GM23338 (cell line): Measurements from ENCODE around the gene FLOT2. TPM values are rescaled to one million over a fixed set of nuclear protein-coding genes. Genes with fewer than 3 reads are reported as not detected.

Source experiments
- ATAC-seq: fragments of 200-7000 bp; cut with Tn5 transposase; 3 replicates; pipeline ENCODE4 v1.9.1; 2020
- DNase-seq: peaks from one replicate; pipeline ENCODE4 v3.0.0-alpha.2; 2015; ENCODE audit warnings: low spot score
- H2AFZ ChIP-seq: fragments of 200-600 bp; sonication (generic); 2 replicates; pipeline ENCODE4 v1.8.0; 2016; ENCODE audit warnings: antibody characterized with exemption, mild to moderate bottlenecking, moderate library complexity
- H3F3A ChIP-seq: fragments of 200-600 bp; sonication (generic); replicated peaks from 2 replicates; pipeline ENCODE4 v1.8.0; 2017; ENCODE audit warnings: antibody characterized with exemption, mixed run types, low read depth
- H3K27ac ChIP-seq: fragments of 200-600 bp; sonication (generic); 2 replicates; pipeline ENCODE4 v1.6.1; 2016; ENCODE audit warnings: low read depth
- H3K27me3 ChIP-seq: fragments of 200-600 bp; sonication (generic); 2 replicates; pipeline ENCODE4 v1.8.0; 2016; ENCODE audit warnings: mild to moderate bottlenecking, mixed run types, moderate library complexity; ENCODE audit not compliant: insufficient read depth
- H3K36me3 ChIP-seq: fragments of 200-600 bp; sonication (generic); 2 replicates; pipeline ENCODE4 v1.8.0; 2016; ENCODE audit warnings: mild to moderate bottlenecking; ENCODE audit not compliant: insufficient read depth
- H3K4me1 ChIP-seq: fragments of 200-600 bp; sonication (generic); 2 replicates; pipeline ENCODE4 v1.8.0; 2016; ENCODE audit warnings: mild to moderate bottlenecking, moderate library complexity; ENCODE audit not compliant: insufficient read depth
- H3K4me2 ChIP-seq: fragments of 200-600 bp; sonication (generic); 2 replicates; pipeline ENCODE4 v1.7.1; 2017; ENCODE audit warnings: mixed run types
- H3K4me3 ChIP-seq: fragments of 200-600 bp; sonication (generic); 2 replicates; pipeline ENCODE4 v1.6.1; 2016; ENCODE audit warnings: mixed run types
- H3K79me2 ChIP-seq: fragments of 200-600 bp; sonication (generic); replicated peaks from 2 replicates; pipeline ENCODE4 v1.8.0; 2017; ENCODE audit warnings: mild to moderate bottlenecking; ENCODE audit not compliant: insufficient read depth
- H3K9me2 ChIP-seq: fragments of 200-600 bp; sonication (generic); 2 replicates; pipeline ENCODE4 v1.8.0; 2017; ENCODE audit not compliant: insufficient read depth
- H4K20me1 ChIP-seq: fragments of 200-600 bp; sonication (generic); replicated peaks from 2 replicates; pipeline ENCODE4 v1.8.0; 2017; ENCODE audit warnings: mild to moderate bottlenecking; ENCODE audit not compliant: insufficient read depth
- H3K27ac Mint-ChIP-seq: 2 replicates; pipeline ENCODE4 v1.8.0; 2020; ENCODE audit warnings: inconsistent platforms, mild to moderate bottlenecking, moderate library complexity, mixed read lengths
- H3K27me3 Mint-ChIP-seq: 3 replicates; pipeline ENCODE4 v1.8.0; 2022; ENCODE audit warnings: low read depth, mild to moderate bottlenecking, moderate library complexity, mixed read lengths, inconsistent platforms; ENCODE audit not compliant: insufficient read depth, poor library complexity
- H3K36me3 Mint-ChIP-seq: 3 replicates; pipeline ENCODE4 v1.8.0; 2021; ENCODE audit warnings: low read depth, mild to moderate bottlenecking, inconsistent platforms, moderate library complexity, mixed read lengths
- H3K4me1 Mint-ChIP-seq: 3 replicates; pipeline ENCODE4 v1.8.0; 2020; ENCODE audit warnings: mild to moderate bottlenecking, inconsistent platforms, mixed read lengths
- H3K4me3 Mint-ChIP-seq: 3 replicates; pipeline ENCODE4 v1.8.0; 2021; ENCODE audit warnings: moderate library complexity, mild to moderate bottlenecking, inconsistent platforms, mixed read lengths
- H3K9me3 Mint-ChIP-seq: 3 replicates; pipeline ENCODE4 v1.8.0; 2020; ENCODE audit warnings: moderate library complexity, mild to moderate bottlenecking, inconsistent platforms, mixed read lengths
- CREB1 ChIP-seq: fragments of 250-450 bp; sonication (Bioruptor Pico); IDR thresholded peaks from 2 replicates; pipeline ENCODE4 v1.5.0; 2020; ENCODE audit warnings: low read depth, mild to moderate bottlenecking, moderate library complexity
- CTCF ChIP-seq, 2 experiments: fragments of 200-600 bp in 1 of 2; sonication (generic) in 1 of 2; conservative IDR thresholded peaks; 2 replicates each; pipeline versions ENCODE4 v1.5.1 to v1.6.1; 2016 to 2017; ENCODE audit warnings: antibody characterized with exemption in 2 of 2, low read depth in 2 of 2, mild to moderate bottlenecking in 2 of 2, moderate library complexity in 1 of 2
- ETS1 ChIP-seq: IDR thresholded peaks from 2 replicates; pipeline ENCODE4 v1.6.1; 2016; ENCODE audit warnings: antibody characterized with exemption
- EZH2 ChIP-seq: fragments of 200-600 bp; sonication (generic); IDR thresholded peaks from one replicate; pipeline ENCODE4 v1.8.0; 2017; ENCODE audit warnings: antibody characterized with exemption, mild to moderate bottlenecking, low read depth; ENCODE audit not compliant: unreplicated experiment
- EZH2phosphoT487 ChIP-seq: fragments of 200-600 bp; sonication (generic); IDR thresholded peaks from one replicate; pipeline ENCODE4 v1.8.1; 2018; ENCODE audit warnings: antibody characterized with exemption; ENCODE audit not compliant: unreplicated experiment
- JUNB ChIP-seq: IDR thresholded peaks from one replicate; pipeline ENCODE4 v1.6.1; 2016; ENCODE audit warnings: antibody characterized with exemption; ENCODE audit not compliant: unreplicated experiment
- POLR2AphosphoS5 ChIP-seq: IDR thresholded peaks from 2 replicates; pipeline ENCODE4 v1.6.1; 2016; ENCODE audit warnings: antibody characterized with exemption, low read depth
- REST ChIP-seq: IDR thresholded peaks from one replicate; pipeline ENCODE4 v1.6.1; 2018; ENCODE audit warnings: antibody characterized with exemption; ENCODE audit not compliant: unreplicated experiment
- ZNF114 ChIP-seq: fragments of 250-450 bp; sonication (Bioruptor Pico); IDR thresholded peaks from 2 replicates; pipeline ENCODE4 v1.5.0; 2020; ENCODE audit warnings: mild to moderate bottlenecking, moderate library complexity
- ZNF331 ChIP-seq: fragments of 250-450 bp; sonication (Bioruptor Pico); IDR thresholded peaks from 2 replicates; pipeline ENCODE4 v1.5.0; 2020; ENCODE audit warnings: low read depth, mild to moderate bottlenecking, moderate library complexity
- polyA plus RNA-seq: library from polyadenylated mRNA; unstranded; fragments of >200 nt; fragmentation: Nextera tagmentation; extraction: Ambion mirVana; gene quantifications from 2 replicates; pipeline ENCODE4 v1.2.1, GENCODE V29; 2016
- total RNA-seq: library from RNA; depleted of rRNA; stranded (reverse); fragments of >200 nt; shearing (Covaris generic); gene quantifications from 2 replicates; pipeline ENCODE4 v1.2.3, GENCODE V29; 2014

Gene FLOT2
- total and polyA plus RNA-seq, 2 experiments from 2014 or later = 49.8 to 66.1 TPM

- Mint-ChIP-seq H3K27ac (no peak overlapping the region), H3K27me3 (peaks cover 12% of the 10 kb centered on the region), H3K9me3 (no peaks in the 10 kb centered on the region), H3K4me1 (peaks cover 7% of the 10 kb centered on the region), H3K36me3 (peaks cover 45% of the 10 kb centered on the region), H3K4me3 (no peak overlapping the region)
- no peaks in the 10 kb centered on the region for H4K20me1 ChIP-seq
- no peaks in the 10 kb centered on the region for H3K27me3 ChIP-seq
- no peak overlapping the region for H2AFZ ChIP-seq
- ATAC-seq (no peak), DNase-seq (no peak)
- peaks cover 4% of the 10 kb centered on the region for H3K4me1 ChIP-seq
- no peak overlapping the region for H3K4me3 ChIP-seq
- H3K27ac ChIP-seq = no peak overlapping the region
- H3F3A ChIP-seq = 0 out of 2 replicates have a peak, but pooled peaks cover 11% of the 10 kb centered on the region
- H3K36me3 ChIP-seq = peaks cover 7% of the 10 kb centered on the region
- no peak overlapping the region for H3K4me2 ChIP-seq
- TF ChIP-seq CREB1 (CRISPR knock-in tag) = no peak
- no peak for TF ChIP-seq ZNF114 (CRISPR knock-in tag)
- TF ChIP-seq ETS1 = no peak
- TF ChIP-seq EZH2phosphoT487 = no peak
- TF ChIP-seq ZNF331 (CRISPR knock-in tag) = no peak
- TF ChIP-seq REST = no peak
- TF ChIP-seq JUNB = no peak
- no peak for TF ChIP-seq EZH2
- no peak for TF ChIP-seq POLR2AphosphoS5
- no peak for TF ChIP-seq CTCF (conservative IDR thresholded peaks at IDR 0.05; ENCODE audit: low read depth in 2 of 2)
- H3K79me2 ChIP-seq = peaks cover 13% of the 10 kb centered on the region
- H3K9me2 ChIP-seq = no peaks in the 10 kb centered on the region
These were observed 38.7 kb downstream of the FLOT2 start for GRCh38 chr17:28858801-28859355.
